Measurements from ENCODE around the gene CHAF1B.

GRCh38 chr21:36375994-36376393 lies 9.2 kb upstream of the CHAF1B start:
- no peak for TF ChIP-seq CTCF (IDR thresholded peaks at IDR 0.05)
- TF ChIP-seq POLR2A (IDR thresholded peaks at IDR 0.05): no peak

Data from adrenal gland (tissue), 5 donors.